Right lobe of liver (tissue), 6 donors: ENCODE results near the gene PPP1R1C. TPM values are rescaled to one million over a fixed set of nuclear protein-coding genes. Genes with fewer than 3 reads are reported as not detected.

ENCODE experiments used
- ATAC-seq, 4 donors: fragments of 200-7000 bp; cut with Tn5 transposase; one replicate each; pipeline ENCODE4 v1.9.1; 2020; ENCODE audit warnings: mild to moderate bottlenecking in 4 of 4, moderate library complexity in 4 of 4
- DNase-seq, 3 donors: peaks; one replicate each; pipeline ENCODE4 v3.0.0-alpha.2; 2020
- H3K27ac ChIP-seq, 3 donors: fragments of 200-600 bp; one replicate each; pipeline ENCODE4 v1.8.0; 2022
- H3K27me3 ChIP-seq, 2 donors: fragments of 200-600 bp; one replicate each; pipeline ENCODE4 v1.8.0; 2022
- H3K36me3 ChIP-seq, 4 donors: fragments of 200-600 bp; sonication (generic) in 1 of 4; one replicate each; pipeline versions ENCODE4 v1.5.1 to v1.8.0; 2017 to 2022; ENCODE audit warnings: control low read depth in 1 of 4
- H3K4me1 ChIP-seq, 4 donors: fragments of 200-600 bp; sonication (generic) in 1 of 4; one replicate each; pipeline versions ENCODE4 v1.5.1 to v1.8.0; 2017 to 2022; ENCODE audit warnings: control low read depth in 1 of 4
- H3K4me3 ChIP-seq, 3 donors: fragments of 200-600 bp; one replicate each; pipeline ENCODE4 v1.8.0; 2022
- H3K9me3 ChIP-seq, 4 donors: fragments of 200-600 bp; sonication (generic) in 1 of 4; one replicate each; pipeline versions ENCODE4 v1.5.1 to v1.8.0; 2017 to 2022; ENCODE audit warnings: control low read depth in 1 of 4
- POLR2A ChIP-seq: fragments of 450-650 bp; IDR thresholded peaks from one replicate; pipeline ENCODE4 v1.6.1; 2017; ENCODE audit warnings: antibody characterized with exemption, mild to moderate bottlenecking
- WGBS: methylation state at CpG from one replicate; pipeline ENCODE4 v1.1.6; 2018; ENCODE audit warnings: low coverage, low lambda C conversion rate; ENCODE audit not compliant: insufficient coverage; ENCODE audit errors: missing lambda C conversion rate; 5-methylcytosine and 5-hydroxymethylcytosine counted together
- intact Hi-C, 2 donors: fragments of 100-400 bp; cut with DNase I; formaldehyde crosslinking; loops; one replicate each; pipeline versions ENCODE4 v1.11.2 to v1.14.1; 2022
- total RNA-seq, 6 experiments: library from RNA; depleted of rRNA in 2 of 6; stranded (reverse); fragments of >200 nt in 2 of 6; fragmentation: NEBNext Ultra II Directional in 3 of 6; extraction: Animal tissue kit (Norgen Biotek cat#: 25700) in 3 of 6; gene quantifications; one replicate each; pipeline versions ENCODE4 v1.1.0 to v1.2.4, GENCODE V29; 2016 to 2023
- TF ChIP-seq, protein P1 (sequence below), 4 donors: fragments of 200-600 bp in 3 of 4; fragments of 450-650 bp in 1 of 4; IDR thresholded peaks; one replicate each; pipeline versions ENCODE4 v1.5.1 to v1.8.0; 2016 to 2022; ENCODE audit warnings: antibody characterized with exemption in 4 of 4, mild to moderate bottlenecking in 2 of 4
- donor health status: DM: no; HTN: yes; CAD: no.
- donor health status: DM: no; HTN: no; CAD: no.
- donor health status: DM: no; HTN: no; CAD: no.
- donor health status: DM: no; HTN: yes; CAD: no.
- donor health status: DM: no; HTN: yes; CAD: no.

Gene PPP1R1C
- total RNA-seq, 6 experiments from 2014 or later = 1.8 to 22.2 (median 8.8) TPM

DNA sequence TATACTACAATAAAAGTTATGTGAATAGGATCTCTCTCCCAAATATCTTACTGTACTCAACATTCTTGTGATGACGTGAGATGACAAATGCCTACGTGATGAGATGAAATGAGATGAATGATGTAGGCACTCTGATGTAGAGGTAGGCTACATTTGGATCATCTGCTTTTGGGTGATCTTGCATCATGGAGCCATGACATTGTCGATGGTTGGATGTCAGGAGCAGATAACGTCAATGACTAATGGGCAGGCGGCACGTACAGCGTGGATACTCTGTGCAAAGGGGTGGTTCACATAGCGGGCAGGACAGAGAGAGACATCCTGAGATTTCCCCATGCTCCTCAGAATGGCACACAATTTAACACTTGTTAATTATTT, 40.8 kb upstream of the PPP1R1C start:
- no peak for DNase-seq
- ATAC-seq = no peak
- no peak for TF ChIP-seq POLR2A
- TF ChIP-seq, protein P1, sequence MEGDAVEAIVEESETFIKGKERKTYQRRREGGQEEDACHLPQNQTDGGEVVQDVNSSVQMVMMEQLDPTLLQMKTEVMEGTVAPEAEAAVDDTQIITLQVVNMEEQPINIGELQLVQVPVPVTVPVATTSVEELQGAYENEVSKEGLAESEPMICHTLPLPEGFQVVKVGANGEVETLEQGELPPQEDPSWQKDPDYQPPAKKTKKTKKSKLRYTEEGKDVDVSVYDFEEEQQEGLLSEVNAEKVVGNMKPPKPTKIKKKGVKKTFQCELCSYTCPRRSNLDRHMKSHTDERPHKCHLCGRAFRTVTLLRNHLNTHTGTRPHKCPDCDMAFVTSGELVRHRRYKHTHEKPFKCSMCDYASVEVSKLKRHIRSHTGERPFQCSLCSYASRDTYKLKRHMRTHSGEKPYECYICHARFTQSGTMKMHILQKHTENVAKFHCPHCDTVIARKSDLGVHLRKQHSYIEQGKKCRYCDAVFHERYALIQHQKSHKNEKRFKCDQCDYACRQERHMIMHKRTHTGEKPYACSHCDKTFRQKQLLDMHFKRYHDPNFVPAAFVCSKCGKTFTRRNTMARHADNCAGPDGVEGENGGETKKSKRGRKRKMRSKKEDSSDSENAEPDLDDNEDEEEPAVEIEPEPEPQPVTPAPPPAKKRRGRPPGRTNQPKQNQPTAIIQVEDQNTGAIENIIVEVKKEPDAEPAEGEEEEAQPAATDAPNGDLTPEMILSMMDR (IDR thresholded peaks at IDR 0.05) = no peak
- no peaks in the 10 kb centered on the region for H3K36me3 ChIP-seq
- H3K27me3 ChIP-seq = no peaks in the 10 kb centered on the region
- no peaks in the 10 kb centered on the region for H3K9me3 ChIP-seq
- 95% methylated on average over 8 of the region's 8 CpGs for WGBS
- intact Hi-C loops = no loop called here
- H3K4me3 ChIP-seq = no peak overlapping the region
- H3K27ac ChIP-seq = peak overlapping the region in 2 of 3 donors; percentile 56 to 80
- H3K4me1 ChIP-seq = peaks cover 0 to 23% (median 9%) of the 10 kb centered on the region in 4 donors

DNA sequence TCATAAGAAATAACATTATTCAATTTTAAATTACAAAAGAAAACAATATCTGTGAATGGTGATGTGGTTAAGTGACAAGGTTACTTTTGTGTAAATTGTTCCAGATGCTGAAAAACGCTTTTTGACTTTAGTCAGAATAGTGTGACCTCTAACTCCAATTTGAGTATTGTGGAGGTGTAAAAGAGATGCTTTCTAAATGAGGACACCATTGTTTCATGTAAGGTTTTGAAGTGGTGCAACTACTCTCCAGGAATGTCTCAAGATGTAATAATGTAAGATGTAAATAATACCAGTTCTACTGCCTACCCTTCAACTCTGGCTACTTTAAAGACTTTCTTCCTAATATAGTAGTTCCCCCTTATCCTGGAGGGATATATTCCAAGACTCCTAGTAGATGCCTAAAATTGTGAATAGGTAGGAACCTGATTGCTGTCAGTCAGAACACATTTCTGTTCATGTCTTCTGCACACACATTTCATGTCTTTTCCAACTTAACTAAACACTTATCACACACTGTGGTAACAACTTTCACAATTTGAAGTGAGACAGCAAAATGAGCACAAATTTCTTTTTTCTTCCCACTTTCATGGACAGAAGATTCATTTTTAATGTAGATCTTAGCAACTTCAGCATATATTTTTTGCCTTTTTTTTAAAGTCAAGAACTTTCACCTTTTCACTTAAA, 39.1 kb upstream of the PPP1R1C start:
- Histone ChIP-seq H3K27ac (no peak overlapping the region), H3K4me3 (no peak overlapping the region), H3K4me1 (peaks cover 0 to 23% (median 9%) of the 10 kb centered on the region in 4 donors), H3K9me3 (no peaks in the 10 kb centered on the region), H3K27me3 (no peaks in the 10 kb centered on the region), H3K36me3 (no peaks in the 10 kb centered on the region)
- no peak for ATAC-seq
- intact Hi-C loops = no loop called here
- DNase-seq = no peak
- no peak for TF ChIP-seq POLR2A
- TF ChIP-seq, protein P1 (IDR thresholded peaks at IDR 0.05) = no peak
- 81% methylated on average over 1 of the region's 1 CpG for WGBS

DNA sequence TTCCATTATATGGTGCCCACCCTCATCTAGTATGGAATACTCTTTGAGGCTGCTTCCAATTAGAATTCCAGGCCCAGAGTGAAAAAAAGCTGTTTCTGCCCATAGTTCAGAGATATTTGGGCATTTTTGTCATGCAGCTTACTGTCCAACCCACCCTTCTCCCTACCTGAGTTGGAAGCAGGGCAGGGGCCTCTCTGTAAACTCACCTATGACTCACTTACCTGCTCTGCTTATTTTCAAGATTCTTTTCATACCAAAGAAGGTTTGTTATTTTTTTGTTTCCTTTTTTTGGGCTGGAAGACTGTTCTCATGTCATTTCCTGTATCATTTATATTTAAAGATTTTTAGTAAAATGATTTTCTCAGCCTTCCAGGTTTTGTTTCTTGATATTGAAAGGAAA, 38.4 kb upstream of the PPP1R1C start:
- ATAC-seq (no peak), DNase-seq (no peak)
- TF ChIP-seq, protein P1 (IDR thresholded peaks at IDR 0.05) = no peak
- no peak for TF ChIP-seq POLR2A
- H3K27me3 ChIP-seq = no peaks in the 10 kb centered on the region
- no peak overlapping the region for H3K27ac ChIP-seq
- H3K4me1 ChIP-seq = peaks cover 0 to 23% (median 9%) of the 10 kb centered on the region in 4 donors
- intact Hi-C loops = no loop called here
- H3K4me3 ChIP-seq = no peak overlapping the region
- no peaks in the 10 kb centered on the region for H3K36me3 ChIP-seq
- H3K9me3 ChIP-seq = no peaks in the 10 kb centered on the region

DNA sequence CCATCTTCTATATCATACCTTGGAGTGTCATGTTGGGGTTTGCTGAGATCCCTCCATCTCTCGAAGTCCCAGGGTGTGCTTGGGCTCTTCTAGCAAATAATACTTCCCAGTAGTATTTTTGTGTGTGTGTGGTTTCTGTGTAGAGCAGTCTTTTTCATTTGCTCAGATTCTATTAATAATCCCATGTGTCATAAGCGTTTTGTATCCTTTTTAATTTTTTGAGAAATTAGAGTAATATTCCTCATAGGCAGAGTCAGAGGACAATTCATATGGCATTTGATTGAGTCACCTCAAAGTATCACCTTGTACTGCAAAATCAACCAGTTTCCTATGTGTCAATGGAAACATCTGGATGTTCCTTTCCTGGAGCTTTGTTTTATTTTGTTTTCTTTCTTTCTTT, 37.4 kb upstream of the PPP1R1C start:
- intact Hi-C loops = no loop called here
- WGBS = 95% methylated on average over 2 of the region's 2 CpGs
- Histone ChIP-seq H3K9me3 (no peaks in the 10 kb centered on the region), H3K27me3 (no peaks in the 10 kb centered on the region), H3K4me1 (peaks cover 0 to 16% (median 7%) of the 10 kb centered on the region in 4 donors), H3K4me3 (no peak overlapping the region), H3K27ac (no peak overlapping the region), H3K36me3 (no peaks in the 10 kb centered on the region)
- TF ChIP-seq, protein P1 (IDR thresholded peaks at IDR 0.05) = no peak
- ATAC-seq (no peak), DNase-seq (no peak)

DNA sequence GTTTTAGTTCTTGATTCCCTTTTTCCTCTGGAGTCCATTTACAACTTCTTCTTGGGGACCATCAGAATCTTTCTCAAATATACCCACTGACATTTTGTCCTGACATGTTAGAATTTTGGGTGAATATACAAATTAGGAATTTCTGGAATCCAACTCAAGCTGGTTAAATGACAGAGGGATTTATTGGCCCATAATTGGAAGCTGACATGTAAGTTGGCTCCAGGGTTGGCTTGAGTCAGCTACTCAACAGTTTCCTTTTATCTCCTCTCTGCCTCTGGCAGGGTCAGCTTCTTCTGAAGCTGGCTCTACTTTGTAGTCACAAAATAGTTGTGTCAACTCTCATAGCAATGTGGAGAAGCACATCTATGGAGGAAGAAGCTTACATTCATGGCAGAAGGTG, 36.6 kb upstream of the PPP1R1C start:
- intact Hi-C loops = no loop called here
- DNase-seq = no peak
- Histone ChIP-seq H3K36me3 (no peaks in the 10 kb centered on the region), H3K27ac (no peak overlapping the region), H3K27me3 (no peaks in the 10 kb centered on the region), H3K9me3 (no peaks in the 10 kb centered on the region), H3K4me3 (no peak overlapping the region), H3K4me1 (peaks cover 0 to 14% (median 5%) of the 10 kb centered on the region in 4 donors)
- ATAC-seq = no peak
- TF ChIP-seq POLR2A = no peak
- TF ChIP-seq, protein P1 (IDR thresholded peaks at IDR 0.05) = no peak
